Measurements from ENCODE around the gene CD276.

Gene CD276

DNA sequence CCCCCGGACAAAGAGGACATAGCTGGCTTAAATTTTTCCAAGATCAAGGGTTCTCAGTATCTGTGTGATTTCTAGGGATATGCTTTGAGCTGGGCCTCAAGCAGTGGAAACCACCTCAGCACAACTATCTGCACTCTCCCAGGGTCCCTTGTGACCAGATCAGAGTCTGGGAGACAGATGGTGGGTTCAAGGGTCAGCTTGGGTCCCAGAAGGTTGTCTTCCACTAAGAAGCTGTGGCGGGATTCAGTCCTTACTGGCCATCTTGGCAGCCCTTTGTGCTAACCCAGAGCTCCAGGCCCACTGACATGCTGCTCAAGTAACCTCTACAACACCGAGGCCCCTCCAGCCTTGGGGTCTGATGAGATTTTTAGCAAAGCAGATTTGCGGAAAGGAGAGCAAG lies 66.3 kb downstream of the CD276 start:
- no peak for DNase-seq

DNA sequence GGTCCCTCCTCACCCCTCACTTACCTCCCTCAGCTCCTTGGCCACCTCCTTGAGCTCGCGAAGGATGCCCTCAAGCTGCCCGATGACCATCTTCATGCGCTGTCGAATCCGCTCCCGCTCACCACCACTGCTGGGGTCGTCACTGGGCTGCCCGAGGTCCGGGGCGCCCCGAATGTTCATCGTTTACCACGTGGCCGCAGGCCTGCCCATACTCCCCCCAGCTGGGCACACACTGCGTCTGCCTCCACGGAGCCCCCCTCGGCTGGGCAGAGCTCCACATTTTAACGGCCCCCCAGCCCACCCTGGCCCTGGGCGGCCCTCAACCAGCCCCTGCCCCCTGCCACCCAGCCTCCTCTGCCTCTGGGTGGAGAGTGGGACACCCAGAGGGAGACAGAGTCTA lies 66.8 kb downstream of the CD276 start:
- DNase-seq: no peak

DNA sequence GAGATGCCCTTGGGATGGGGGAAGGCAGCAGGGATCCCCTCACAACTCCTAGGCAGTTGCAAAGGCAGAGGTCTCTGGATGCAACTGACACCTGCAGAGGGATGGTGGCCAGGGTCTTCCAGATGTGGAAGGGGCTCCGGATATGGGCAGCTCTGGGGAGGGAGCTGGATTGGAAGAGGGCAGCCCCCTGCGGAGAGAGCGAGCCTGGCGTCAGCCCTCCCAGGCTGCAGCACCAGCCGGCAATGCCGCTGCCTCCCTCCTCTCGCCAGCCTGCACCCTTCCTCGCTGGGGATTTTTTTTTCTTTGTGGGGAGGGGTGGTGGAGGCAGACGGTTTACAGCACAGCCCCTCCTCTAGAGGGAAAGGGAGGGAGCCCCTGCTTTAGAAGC lies 67.3 kb downstream of the CD276 start:
- no peak for DNase-seq

DNA sequence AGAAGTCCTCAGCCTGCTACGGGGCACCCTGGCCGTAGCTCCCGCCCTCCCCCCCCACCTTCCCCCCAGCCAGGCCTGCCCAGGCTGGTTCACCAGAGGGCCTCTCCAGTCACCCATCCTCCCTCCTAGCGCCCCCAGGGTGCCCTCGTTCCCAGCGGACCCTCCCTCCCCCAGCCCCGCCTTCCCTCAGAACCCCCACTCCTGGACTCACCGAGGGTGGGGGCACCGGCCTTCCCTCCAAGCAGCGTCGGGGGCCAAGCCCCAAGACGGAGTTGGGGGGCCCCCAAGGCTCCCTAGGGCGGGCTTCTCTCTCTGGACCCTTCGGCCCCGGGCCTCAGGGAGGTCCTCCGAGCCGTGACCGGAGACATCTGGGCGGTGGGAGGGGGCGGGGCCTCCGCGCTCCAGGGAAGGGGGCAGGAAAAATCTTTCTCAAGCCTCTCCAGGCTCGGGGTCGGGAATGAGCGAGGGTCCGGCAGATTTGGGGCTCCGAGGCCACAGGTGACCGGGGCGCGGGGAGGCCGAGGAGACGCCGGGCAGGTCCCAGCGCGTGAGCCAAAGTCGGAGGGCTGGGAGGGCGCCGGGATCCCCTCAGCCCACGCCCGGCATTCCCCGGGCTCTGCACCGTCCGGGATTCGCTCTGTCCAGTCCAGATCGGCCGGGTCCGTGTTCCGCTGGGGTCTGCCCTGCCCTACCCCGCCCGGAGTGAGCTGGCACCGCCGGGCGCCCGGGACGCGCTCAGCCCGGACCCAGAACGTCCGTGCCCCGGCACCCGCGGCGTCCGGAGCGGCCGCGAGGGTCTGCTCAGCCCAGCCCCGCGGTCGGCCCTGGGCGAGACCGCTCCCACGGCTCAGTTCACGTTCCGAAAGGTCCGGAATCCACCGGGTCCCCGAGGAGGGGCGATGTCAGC lies 68.0 kb downstream of the CD276 start:
- DNase-seq: no peak

DNA sequence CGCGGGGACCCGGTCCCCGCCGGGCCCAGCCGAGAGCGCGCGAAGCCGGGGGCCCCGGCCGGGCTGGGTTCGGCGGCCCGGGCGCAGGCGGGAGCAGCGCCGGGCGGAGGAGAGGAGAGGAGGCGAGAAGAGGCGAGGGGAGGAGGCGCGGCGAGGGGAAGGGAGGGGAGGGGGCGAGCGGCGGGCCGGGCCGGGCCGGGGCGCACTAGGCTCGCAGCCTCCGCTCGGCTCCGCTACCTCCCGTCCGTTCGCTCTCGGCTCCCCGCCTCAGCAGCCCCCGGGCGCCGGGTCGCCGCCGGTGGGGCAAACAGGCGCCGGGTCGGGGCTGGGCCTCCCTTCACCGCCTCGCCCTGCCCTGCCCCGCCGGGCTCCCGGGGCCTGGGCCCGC lies 68.6 kb downstream of the CD276 start:
- no peak for DNase-seq

DNA sequence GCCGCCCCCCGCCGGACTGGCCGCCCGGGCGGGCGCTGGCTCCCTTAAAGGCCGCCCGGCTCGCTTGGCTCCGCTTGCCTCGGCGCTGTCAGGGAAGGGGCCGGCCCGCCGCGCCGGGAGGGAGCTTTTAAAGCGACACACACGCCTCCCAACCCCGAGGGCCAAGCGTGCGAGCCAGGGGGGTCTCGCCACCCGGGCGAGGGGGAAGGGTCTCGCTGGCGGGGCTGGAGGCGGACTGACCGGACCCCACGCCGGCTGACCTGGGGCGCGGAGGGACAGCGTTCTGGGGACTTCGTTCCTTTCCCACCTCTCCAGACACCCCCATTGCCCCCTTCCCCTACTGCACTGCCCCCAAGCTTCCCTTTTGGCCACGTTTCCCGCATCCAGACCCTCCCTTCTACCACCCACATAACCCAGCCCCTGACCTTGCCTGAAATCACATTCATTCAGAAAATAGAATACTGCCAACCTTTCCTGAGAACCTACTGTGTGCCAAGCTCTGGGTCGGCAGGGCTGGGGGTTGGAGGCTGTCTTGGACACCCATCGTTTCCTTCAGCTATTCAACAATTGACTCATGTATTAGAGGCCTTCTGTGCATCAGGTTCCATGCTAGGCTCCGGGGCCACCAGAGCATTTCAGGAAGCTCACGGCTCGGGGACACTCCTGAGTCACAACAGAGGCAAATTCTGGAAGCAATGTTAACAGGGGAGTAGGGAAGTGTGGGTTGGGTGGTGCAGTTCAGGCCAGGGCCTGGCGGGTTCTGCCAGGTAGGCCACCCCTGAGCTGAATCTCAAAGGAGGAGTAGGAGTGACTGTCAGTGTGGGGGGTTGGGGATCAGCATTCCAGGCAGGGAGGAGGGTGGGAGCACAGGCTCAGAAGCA lies 69.3 kb downstream of the CD276 start, which contains the start of gene INSYN1:
TSS of gene INSYN1 (minus strand) at position 102 of the 881 bp plus-strand sequence. CDS start 2,221 bp downstream, outside the sequence.
- DNase-seq: no peak

DNA sequence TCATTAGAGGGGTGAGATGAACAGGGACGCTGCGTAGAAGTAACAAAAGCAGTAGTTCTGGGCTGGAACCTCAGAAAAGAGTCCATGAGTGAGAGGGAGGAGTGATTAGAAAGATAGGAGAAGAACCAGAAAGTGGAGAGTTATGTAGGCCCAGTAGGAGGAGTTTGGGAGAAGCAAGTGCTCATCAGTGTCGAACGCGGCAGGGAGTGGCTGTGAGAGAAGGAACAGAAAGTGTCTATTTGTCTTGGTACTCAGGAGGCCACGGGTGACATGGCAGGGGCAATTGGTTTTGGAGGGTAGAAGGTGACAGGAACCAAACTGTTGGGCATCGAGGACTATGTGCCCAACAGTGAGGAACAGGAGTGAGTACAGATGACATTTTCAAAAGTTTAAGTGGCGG lies 70.3 kb downstream of the CD276 start:
- no peak for DNase-seq

DNA sequence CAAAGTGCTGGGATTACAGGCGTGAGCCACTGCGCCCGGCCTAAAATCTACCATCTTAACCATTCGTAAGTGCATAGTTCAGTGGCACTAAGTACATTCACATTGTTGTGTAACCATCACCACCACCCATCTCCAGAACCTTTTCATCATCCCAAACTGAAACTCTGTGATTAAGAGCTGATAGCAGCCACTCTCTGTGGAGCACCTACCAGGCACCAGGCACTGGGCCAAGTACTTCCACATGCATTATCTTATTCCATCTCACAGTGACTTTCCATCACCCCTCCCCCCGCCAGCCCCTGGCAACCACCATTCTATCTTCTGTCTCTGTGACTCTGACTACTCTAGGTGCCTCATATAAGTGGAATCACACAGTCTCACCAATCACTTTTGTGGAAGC lies 71.3 kb downstream of the CD276 start:
- DNase-seq: no peak

DNA sequence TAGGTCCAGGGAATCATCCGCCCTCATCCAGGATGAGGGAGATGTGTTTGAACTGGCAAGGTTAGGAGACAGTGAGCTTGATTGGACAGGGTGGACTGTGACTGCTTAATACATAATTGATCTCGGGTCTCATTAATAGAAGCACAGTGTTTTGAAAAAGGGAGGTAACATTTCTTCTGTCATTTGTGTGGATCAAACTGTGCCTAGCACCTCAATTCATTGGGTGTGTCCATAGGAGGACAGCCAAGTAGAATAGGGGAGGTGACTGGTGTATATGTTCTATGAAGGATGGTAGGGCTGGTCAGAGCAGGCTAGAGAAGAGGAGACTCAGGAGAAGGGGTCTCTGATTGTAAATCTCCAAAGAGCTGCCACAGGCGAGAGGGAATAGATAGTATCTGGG lies 71.8 kb downstream of the CD276 start:
- DNase-seq: no peak

DNA sequence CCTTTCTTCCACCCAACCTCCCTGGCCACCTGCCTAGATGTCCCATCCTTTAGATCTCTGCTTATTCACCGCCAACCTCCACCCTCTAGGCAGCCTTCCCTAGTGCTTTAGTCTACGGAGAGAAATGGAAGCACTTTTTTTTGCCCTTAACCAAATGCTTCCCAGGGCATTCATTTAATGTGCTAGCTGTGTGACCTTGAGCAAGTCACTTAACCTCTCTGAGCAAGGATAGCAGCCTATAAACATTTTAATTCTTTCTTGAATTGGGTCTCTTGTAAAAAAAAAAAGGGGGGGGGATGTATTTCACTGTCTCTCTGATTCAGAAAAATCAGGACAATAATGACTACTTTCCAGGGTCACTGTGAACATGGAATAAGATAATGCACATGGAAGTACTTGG lies 72.2 kb downstream of the CD276 start:
- DNase-seq: no peak

DNA sequence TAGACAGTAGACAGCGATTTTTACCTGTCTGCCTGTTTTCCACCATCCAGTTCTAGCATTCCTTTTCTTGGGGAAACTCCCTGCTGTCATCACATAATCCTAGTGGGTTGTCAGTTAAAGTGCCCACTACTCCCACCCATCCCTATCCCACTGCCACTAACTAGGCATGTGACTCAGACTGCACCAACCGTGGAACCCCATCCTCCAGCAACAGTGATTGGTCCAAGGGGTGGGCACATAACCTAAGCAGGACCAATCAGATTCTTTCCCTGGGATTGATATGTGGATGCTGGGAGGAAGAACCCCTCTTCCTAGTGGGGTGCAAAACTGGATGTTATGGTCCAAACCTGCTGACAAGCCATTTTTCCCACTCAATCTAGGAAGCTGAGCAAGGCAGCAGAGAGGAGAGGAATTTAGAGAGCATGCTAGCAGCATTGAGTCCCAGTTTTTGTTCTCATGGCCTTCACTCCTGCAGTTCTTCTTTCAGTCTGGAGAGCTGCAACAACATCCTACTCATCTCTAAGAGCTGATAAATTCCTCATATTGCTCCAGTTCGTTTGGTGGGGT lies 72.8 kb downstream of the CD276 start:
- DNase-seq: no peak

DNA sequence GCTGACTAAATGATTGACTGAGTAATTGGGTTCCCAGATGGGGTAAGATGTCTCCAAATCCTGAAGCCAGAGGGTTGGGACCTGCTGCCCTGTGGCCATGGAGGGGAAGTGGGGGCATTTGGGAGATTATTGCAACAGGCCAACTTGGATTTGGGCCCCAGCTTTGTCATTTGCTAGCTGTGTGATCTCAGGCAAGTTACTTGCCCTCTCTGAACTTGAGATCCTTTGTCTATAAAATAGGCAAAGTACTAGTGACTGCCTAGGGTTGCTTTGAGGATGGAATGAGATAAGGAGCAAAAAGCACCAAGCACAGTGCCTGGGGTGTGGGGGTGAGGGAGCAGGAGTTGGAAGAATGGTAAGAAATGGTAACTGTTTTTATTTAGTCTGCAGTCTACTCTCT lies 73.4 kb downstream of the CD276 start:
- no peak for DNase-seq

DNA sequence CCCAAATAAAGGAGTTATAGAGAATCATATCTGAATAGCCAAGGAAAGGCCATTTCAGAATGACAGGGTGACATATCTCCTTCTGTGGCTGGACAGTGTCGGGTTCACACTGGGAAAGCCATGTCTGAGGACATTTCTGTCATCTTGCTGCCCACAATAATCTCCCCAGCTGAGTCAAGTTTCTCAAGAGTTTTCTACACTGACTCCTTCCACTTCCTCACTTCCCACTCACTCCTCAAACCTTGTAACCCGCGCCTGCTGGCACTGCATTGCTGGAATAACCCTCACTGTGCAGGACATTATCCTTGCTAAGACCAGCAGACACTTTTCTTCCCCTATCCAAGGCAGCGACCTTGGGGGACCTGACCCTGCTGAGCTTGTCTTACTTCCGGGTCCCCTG lies 74.3 kb downstream of the CD276 start:
- no peak for DNase-seq

DNA sequence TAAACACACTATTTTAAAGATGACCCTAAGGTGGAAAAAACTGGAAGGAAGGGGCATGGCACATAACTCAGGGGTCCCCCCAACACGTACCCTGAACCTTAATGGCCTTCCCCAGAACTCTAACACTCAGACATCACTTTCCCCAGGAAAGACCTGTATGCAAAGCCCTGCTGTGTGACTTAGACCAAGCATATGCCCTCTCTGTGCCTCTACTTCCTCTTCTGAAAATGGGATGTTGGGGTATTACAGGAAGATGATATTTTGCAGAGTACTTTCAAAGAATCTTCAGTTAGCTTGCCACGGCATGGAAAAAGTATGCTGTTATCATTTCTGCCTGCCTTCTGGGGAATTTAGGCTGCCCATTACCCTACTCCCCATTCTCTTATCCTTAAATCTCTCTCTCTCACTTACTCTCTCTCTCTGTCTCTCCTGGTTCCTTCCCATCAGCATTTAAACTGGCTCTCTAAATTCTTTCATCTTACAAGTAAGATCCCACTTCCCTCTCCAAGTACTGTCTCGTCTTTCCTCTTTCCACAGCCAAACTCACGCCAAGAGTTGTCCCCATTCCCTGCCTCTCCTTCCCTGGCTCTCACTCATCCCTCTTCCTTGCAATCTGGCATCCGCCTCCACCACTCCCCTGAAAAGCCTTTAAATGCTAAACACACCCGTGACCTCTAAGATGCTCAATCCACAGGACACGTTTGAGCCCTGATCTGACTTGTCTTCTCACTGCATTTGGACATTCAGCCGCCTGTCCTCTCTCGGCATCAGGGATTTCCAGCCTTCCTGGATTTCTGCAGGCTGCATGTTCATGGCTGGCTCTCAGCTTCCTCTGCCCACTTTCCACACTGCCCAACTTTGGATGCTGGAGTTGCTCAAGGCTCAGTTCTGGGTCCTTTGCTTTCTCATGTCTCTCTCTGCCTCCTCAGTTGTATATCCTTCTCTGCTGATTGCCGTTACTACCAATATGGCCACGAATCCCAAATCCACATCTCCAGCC lies 76.4 kb downstream of the CD276 start:
- no peak for DNase-seq

DNA sequence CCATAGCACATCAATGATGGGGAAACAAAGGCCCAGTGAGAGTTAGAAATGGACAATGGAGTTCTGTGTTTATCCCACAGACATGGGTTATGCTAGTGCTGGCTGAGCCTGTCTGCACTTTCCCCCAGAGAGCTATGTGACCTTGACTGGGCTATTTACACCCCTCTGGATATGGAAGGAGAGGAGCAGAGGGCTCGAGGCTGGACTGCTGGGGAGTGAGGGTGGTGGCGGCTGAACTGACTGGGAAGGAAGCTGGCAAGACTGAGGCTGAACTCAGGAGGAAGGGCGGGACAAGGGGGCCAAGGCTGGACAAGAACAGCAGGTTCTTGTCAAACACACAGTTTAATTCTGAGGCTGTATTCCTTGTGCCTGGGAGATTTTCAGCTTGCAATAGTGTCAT lies 79.7 kb downstream of the CD276 start:
- DNase-seq: no peak

Measured in activated CD4-positive, alpha-beta T cell treated with anti-CD3 and anti-CD28 coated beads for 1 hour (primary cell).